ENCODE data around the gene GRB7.

- TF ChIP-seq CTCF (IDR thresholded peaks at IDR 0.05) (no peak), POLR2A (IDR thresholded peaks at IDR 0.05) (no peak)
These were observed 50.2 kb downstream of the GRB7 start for GRCh38 chr17:39787743-39788484.
